Prostate gland (tissue), 2 donors: Measurements from ENCODE around the gene TBC1D7. TPM values are rescaled to one million over a fixed set of nuclear protein-coding genes. Genes with fewer than 3 reads are reported as not detected.

ENCODE experiments used
- DNase-seq: peaks from one replicate; pipeline ENCODE4 v3.0.0-alpha.2; 2019; ENCODE audit warnings: low spot score
- H3K27ac ChIP-seq, 2 donors: fragments of 200-600 bp; sonication (generic); 2 replicates each; pipeline ENCODE4 v1.5.1; 2017 to 2019
- H3K27me3 ChIP-seq: fragments of 200-600 bp; sonication (generic); replicated peaks from 2 replicates; pipeline ENCODE4 v1.5.1; 2019; ENCODE audit not compliant: insufficient read depth
- H3K36me3 ChIP-seq, 2 donors: fragments of 200-600 bp; sonication (generic); 1 replicate in 1 of 2; 2 replicates in 1 of 2; pipeline versions ENCODE4 v1.5.1 to v1.8.1; 2017 to 2019
- H3K4me1 ChIP-seq: fragments of 200-600 bp; sonication (generic); replicated peaks from 2 replicates; pipeline ENCODE4 v1.5.1; 2019
- H3K4me3 ChIP-seq, 2 donors: fragments of 200-600 bp; sonication (generic); 2 replicates each; pipeline ENCODE4 v1.5.1; 2017 to 2019
- H3K9me3 ChIP-seq: fragments of 200-600 bp; sonication (generic); 2 replicates; pipeline ENCODE4 v1.5.1; 2017
- POLR2A ChIP-seq: fragments of 450-650 bp; IDR thresholded peaks from one replicate; pipeline ENCODE4 v1.6.1; 2016; ENCODE audit warnings: antibody characterized with exemption, mild to moderate bottlenecking
- POLR2AphosphoS5 ChIP-seq: sonication (generic); formaldehyde crosslinking; IDR thresholded peaks from one replicate; pipeline ENCODE4 v1.6.1; 2017; ENCODE audit warnings: antibody characterized with exemption
- WGBS: methylation state at CpG from one replicate; pipeline ENCODE4 v1.1.5; 2018; 5-methylcytosine and 5-hydroxymethylcytosine counted together
- intact Hi-C: fragments of 100-400 bp; cut with DNase I; formaldehyde crosslinking; loops from one replicate; pipeline ENCODE4 v1.14.2; 2022
- total RNA-seq, 2 donors: library from RNA; depleted of rRNA; stranded (reverse); fragments of >200 nt; gene quantifications; one replicate each; pipeline ENCODE4 v1.1.0, GENCODE V29; 2016
- TF ChIP-seq, protein P1 (sequence below), 4 experiments: fragments of 200-600 bp in 2 of 4; fragments of 450-650 bp in 2 of 4; sonication (generic) in 2 of 4; IDR thresholded peaks; 1 replicate in 3 of 4; 2 replicates in 1 of 4; pipeline ENCODE4 v1.5.1; 2016 to 2019; ENCODE audit warnings: antibody characterized with exemption in 4 of 4, mild to moderate bottlenecking in 2 of 4, moderate library complexity in 2 of 4

TBC1D7 gene
- total RNA-seq, 2 donors from 2014 or later: 11.6 to 27.9 TPM

DNA sequence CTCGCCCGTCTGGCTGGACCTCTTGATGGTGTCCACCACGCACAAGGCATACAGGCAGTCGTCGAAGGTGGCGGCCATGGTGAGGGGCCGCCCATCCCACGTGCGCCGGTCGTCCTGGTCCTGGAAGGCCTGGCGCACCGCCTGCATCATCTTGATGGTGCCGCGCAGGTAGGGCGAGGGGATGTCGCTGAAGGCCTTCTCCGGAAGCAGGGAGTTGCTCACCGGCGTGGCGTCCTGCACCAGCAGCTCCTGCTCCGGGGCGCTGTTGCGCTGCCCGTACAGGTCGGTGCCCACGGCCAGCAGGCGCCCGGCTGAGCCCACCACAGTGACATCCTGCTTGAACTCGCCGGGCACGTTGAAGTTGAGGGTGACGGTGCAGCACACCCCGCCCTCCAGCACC is 36.5 kb upstream of the TBC1D7 start:
- no peak for TF ChIP-seq POLR2AphosphoS5
- TF ChIP-seq POLR2A: no peak
- TF ChIP-seq, protein P1, sequence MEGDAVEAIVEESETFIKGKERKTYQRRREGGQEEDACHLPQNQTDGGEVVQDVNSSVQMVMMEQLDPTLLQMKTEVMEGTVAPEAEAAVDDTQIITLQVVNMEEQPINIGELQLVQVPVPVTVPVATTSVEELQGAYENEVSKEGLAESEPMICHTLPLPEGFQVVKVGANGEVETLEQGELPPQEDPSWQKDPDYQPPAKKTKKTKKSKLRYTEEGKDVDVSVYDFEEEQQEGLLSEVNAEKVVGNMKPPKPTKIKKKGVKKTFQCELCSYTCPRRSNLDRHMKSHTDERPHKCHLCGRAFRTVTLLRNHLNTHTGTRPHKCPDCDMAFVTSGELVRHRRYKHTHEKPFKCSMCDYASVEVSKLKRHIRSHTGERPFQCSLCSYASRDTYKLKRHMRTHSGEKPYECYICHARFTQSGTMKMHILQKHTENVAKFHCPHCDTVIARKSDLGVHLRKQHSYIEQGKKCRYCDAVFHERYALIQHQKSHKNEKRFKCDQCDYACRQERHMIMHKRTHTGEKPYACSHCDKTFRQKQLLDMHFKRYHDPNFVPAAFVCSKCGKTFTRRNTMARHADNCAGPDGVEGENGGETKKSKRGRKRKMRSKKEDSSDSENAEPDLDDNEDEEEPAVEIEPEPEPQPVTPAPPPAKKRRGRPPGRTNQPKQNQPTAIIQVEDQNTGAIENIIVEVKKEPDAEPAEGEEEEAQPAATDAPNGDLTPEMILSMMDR (IDR thresholded peaks at IDR 0.05): no peak
- Histone ChIP-seq H3K27ac (no peak overlapping the region), H3K9me3 (no peaks in the 10 kb centered on the region), H3K4me1 (no peaks in the 10 kb centered on the region), H3K27me3 (no peaks in the 10 kb centered on the region), H3K4me3 (no peak overlapping the region), H3K36me3 (no peaks in the 10 kb centered on the region)
- intact Hi-C loops: no loop called here
- no peak for DNase-seq
- 98% methylated on average over 30 of the region's 34 CpGs for WGBS

DNA sequence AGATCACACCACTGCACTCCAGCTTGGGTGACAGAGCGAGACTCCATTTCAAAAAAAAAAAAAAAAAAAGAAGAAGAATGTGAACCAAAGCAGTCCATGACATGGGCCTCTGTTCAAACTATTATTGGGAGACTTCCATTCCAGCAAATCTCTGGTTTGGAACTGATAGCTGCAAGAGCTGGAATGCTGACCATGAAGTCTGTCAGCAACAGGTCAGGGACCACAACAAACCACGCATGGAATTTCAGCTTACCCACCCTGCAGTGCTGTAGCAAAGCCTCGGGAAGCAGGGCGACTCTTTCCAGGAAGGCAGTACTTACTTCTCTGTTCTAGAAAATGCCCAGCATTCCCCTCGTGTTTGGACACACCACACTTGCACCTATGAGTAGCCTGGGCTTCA is 34.1 kb upstream of the TBC1D7 start:
- 87% methylated on average over 5 of the region's 5 CpGs for WGBS
- DNase-seq: no peak
- no peak overlapping the region for H3K4me3 ChIP-seq
- no peaks in the 10 kb centered on the region for H3K36me3 ChIP-seq
- TF ChIP-seq, protein P1 (IDR thresholded peaks at IDR 0.05): no peak
- TF ChIP-seq POLR2AphosphoS5 (no peak), POLR2A (no peak)
- H3K27me3 ChIP-seq: no peaks in the 10 kb centered on the region
- H3K4me1 ChIP-seq: no peaks in the 10 kb centered on the region
- H3K9me3 ChIP-seq: no peaks in the 10 kb centered on the region
- intact Hi-C loops: no loop called here
- H3K27ac ChIP-seq: no peak overlapping the region

DNA sequence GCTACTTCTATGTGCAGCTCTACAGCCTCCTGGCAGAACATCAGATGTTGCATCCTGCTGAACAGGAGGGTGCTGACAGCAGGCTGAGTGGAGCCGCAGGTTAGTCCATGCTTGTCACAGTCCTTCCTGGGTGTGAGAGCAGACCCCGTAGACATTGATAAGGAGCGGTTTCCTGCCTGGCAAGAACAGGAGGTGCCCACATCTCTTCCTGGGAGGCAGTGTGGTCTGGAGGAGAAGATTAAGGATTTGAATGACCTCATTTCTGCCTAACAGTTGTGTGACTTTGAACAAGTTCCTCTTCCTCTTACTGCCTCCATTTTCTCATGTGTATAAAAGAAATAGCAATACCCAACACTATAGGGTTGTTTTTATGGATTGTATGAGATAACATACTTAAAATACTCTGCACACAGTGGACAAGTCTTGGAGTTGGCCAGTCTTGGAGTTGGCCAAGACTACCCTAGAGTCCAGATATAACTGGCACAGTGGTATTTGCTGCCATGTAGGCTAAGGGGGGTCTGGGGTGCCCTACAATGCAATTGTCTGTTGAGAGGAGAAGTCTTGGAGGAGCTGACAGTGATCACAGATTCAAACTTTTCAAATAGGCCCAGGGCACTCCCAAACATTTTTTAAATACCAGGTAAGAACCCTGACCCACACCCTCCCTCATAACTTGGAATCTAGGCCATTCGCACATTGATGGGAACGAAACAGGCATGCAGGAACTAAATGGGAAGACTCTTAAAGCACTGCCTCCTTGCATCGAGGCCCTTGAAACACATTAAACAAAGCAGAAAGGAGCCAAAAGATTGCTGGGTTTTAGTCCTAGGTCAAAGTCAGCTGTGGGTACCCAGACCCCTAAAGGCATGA is 32.6 kb upstream of the TBC1D7 start:
- intact Hi-C loops: no loop called here
- no peak for TF ChIP-seq POLR2A
- TF ChIP-seq, protein P1 (IDR thresholded peaks at IDR 0.05): no peak
- no peak for TF ChIP-seq POLR2AphosphoS5
- Histone ChIP-seq H3K4me3 (no peak overlapping the region), H3K27me3 (no peaks in the 10 kb centered on the region), H3K27ac (no peak overlapping the region), H3K4me1 (no peaks in the 10 kb centered on the region), H3K9me3 (no peaks in the 10 kb centered on the region), H3K36me3 (no peaks in the 10 kb centered on the region)
- WGBS: 82% methylated on average over 6 of the region's 6 CpGs
- no peak for DNase-seq

DNA sequence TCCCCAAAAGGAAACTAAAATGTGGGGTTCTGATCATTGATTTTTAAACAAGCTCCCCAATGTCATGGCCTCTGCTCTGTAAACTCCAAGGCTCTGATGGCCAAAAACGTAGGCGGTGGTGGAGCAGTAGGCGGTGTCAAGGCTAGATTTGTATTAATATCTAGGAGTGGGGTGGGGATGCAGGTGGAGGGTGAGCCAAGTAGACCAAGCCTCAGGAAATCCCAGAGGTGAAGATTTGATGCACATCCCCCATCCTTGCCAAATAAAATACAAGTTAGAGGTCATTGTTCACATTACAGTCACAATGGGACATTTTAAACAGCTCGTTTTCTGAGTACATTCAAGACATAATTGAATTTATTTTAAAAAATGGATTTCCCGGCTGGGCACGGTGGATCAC is 30.9 kb upstream of the TBC1D7 start:
- Histone ChIP-seq H3K4me3 (no peak overlapping the region), H3K9me3 (no peaks in the 10 kb centered on the region), H3K27ac (no peak overlapping the region), H3K27me3 (no peaks in the 10 kb centered on the region), H3K36me3 (no peaks in the 10 kb centered on the region), H3K4me1 (no peaks in the 10 kb centered on the region)
- no peak for DNase-seq
- TF ChIP-seq POLR2AphosphoS5: no peak
- no peak for TF ChIP-seq POLR2A
- TF ChIP-seq, protein P1 (IDR thresholded peaks at IDR 0.05): no peak
- WGBS: 92% methylated on average over 6 of the region's 6 CpGs
- intact Hi-C loops: no loop called here

DNA sequence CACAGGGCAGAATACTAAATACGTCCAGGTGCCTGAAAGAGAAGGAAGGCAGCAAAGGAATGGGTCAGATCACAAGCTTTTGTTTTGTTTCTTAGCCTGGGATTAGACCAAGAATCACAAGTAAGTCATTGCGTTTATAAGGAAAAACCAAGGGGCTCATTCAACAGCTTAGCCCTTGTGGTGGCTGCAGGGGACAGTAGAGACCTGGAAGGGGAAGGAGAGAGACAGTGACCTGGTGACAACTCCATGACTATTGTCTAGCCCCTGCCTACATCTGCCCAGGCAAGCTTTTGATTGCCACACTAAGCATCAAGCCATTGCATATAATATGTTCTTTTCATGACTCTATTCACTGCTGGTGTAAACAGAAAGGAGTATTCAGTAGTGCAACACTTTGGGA is 30.2 kb upstream of the TBC1D7 start:
- no peaks in the 10 kb centered on the region for H3K36me3 ChIP-seq
- 93% methylated on average over 2 of the region's 2 CpGs for WGBS
- TF ChIP-seq POLR2AphosphoS5: no peak
- TF ChIP-seq, protein P1 (IDR thresholded peaks at IDR 0.05): no peak
- no peak for TF ChIP-seq POLR2A
- no peak overlapping the region for H3K27ac ChIP-seq
- no peaks in the 10 kb centered on the region for H3K9me3 ChIP-seq
- H3K27me3 ChIP-seq: no peaks in the 10 kb centered on the region
- intact Hi-C loops: no loop called here
- DNase-seq: no peak
- no peaks in the 10 kb centered on the region for H3K4me1 ChIP-seq
- H3K4me3 ChIP-seq: no peak overlapping the region
